DMS 273 treated with DMSO at 0.1 percent for 48 hours (cell line): ENCODE data around the gene TMEM150A.
"Not testable (repeated sequence)": the region's sequence is repeated elsewhere in the genome, so short reads cannot be mapped to it uniquely, and the experiment has no call there.

ENCODE experiments used
- DNase-seq: peaks from one replicate; lab custom pipeline; 2025; lab: John Stamatoyannopoulos, UW

The TMEM150A gene, protein sequence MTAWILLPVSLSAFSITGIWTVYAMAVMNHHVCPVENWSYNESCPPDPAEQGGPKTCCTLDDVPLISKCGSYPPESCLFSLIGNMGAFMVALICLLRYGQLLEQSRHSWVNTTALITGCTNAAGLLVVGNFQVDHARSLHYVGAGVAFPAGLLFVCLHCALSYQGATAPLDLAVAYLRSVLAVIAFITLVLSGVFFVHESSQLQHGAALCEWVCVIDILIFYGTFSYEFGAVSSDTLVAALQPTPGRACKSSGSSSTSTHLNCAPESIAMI

DNA sequence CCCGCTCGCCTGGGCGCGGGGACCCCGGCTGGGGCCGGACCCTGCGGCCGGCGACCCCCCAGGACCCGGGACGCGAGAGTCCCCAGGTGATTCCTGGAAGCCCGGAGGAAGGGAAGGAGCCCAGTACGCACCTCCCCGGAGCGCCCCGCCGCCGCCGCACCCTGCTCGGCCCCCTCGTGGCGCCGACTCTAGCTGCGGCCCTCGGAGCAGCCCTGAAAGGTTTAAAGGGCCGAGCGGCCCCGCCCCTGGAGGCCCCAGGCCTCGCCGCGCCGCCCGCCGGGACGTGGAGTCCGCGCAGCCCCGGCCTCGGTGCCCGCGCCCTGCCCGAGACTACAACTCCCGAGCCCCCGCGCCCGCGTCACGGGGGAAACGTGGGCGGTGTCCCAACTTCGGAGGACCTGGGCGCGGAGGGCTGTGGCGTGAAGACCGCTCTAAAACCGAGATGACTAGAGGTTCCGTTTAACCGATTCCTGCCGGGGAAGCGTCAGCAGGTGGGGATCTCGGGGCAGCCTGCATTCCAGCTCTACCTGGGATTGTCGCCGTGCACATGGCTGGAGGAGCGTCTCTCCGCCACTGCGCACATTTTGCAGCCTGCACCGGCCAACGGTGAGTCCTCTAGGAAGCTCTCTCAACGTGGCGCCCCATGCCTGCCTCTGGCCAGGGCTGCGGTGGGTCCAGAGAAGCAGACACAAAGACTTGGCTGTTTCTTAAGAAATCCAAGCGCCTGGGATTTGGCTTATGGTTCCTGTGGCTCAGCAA lies at the start of gene TMEM150A:
TSS of gene TMEM150A (minus strand) at position 223 of the 759 bp plus-strand sequence. CDS start 750 bp downstream, outside the sequence.
- peak; percentile 36 for DNase-seq

DNA sequence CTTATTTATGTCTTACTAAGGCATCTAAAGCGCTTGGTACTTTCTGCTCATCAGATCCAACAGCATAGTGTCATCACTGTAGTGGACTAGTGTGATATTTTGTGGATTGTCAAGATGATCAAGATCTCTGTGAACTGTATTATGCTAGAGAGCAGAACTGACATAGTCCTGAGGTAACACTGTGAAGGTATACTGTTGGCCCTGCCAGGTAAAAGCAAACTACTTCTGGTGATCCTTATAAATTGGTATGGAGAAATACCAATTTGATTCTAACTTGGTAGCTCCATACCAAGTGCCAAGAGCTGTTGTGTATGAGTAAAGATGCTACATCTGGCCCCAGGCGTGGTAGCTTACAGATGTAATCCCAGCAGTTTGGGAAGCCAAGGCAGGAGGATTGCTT lies 49.6 kb upstream of the TMEM150A start:
- DNase-seq, result no peak

DNA sequence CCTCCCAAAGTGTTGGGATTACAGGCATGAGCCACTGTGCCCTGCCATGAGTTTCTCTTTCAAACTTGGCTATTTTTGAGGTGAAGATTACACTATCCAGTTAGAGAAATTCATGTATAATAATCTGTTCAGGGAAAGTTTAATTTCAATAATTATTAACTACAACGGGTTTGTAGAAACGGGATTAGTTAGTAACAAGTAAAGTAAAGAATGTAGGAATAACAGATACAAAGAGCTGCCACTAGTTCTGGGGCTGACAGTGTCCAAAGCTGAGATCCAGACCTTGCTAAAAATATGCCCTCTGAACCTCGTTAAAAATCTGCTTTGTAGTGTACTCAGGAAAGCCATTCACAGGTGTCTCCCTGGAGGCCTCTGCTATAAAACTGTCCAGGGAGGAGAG lies 48.6 kb upstream of the TMEM150A start:
- DNase-seq, result no peak

DNA sequence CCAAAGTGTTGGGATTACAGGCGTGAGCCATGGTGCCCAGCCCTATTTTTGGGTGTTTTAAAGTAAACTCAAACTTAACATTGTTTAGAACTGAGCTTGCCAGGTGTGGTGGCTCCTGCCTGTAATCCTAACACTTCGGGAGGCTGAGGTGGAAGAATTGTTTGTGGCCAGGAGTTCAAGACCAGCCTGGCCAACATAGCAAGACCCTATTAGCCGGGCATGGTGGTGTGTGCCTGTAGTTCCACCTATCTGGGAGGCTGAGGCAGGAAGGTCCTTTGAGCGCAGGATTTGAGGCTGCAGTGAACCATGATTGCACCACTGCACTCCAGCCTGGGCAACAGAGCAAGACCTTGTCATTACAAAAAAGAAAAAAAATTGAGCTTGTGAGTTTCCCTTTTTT lies 48.0 kb upstream of the TMEM150A start:
- no peak for DNase-seq

DNA sequence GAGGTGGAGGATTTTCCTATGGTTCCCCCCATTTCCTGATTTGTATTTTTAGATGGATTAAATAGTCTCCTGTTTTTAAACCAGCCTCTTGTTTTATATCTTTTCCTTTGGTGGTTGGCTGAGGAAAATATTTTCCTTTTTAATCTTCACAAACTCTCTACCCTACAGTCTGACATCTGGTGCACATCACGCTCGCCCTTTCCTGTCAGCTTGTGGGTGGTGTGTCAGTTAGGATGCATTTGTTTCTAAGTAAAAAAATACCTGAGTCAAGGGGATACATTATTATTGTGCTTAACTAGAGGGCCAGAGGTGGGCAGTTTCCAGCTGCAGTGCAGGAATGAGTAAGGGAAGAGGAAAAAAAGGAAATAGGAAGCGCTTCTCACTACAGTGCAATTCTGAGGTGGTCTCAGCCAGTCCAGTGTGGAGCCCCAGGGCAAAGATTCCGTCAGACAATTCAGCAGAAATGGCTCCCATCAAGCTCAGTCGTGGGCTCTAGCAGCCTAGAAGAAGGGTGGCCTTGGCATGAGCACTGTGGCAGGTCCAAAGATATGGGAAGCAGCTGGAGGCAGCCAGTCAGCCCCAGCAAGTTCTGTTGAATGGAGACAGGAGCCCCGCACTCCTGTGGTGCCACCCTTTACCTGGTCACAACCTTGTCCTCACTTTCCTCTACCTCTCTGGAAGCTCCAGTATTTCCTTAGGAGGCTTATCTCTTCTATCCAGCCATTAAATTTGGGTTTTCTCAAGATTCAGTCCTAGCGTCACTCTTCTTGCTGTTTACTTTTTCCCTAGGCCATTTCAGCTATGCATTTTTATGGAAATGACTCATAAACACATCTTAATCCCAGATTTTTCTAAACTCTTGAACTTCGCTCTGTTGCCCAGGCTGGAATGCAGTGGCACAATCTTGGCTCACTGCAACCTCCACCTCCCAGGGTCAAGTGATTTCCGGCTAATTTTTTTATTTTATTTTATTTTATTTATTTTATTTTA lies 47.0 kb upstream of the TMEM150A start:
- DNase-seq, result no peak

DNA sequence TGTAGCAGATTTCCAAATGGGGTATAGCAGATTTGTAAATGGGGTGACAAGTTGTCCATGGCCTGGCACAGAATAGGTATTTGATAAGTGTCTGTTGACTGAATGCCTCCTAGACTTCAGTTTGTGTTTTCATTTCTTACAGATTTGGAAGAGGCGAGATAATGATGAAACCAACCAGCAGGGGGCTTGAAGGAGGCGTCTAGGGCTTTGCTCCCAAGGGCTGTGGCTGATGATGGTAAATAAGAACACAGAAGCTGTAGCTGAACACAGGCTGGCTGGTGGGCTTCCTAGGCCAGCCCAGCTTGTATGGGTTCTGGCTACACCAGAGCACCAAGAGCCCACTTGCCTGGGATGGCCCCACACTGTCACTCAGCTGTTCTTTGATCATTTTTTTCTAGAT lies 46.1 kb upstream of the TMEM150A start:
- DNase-seq, result no peak

DNA sequence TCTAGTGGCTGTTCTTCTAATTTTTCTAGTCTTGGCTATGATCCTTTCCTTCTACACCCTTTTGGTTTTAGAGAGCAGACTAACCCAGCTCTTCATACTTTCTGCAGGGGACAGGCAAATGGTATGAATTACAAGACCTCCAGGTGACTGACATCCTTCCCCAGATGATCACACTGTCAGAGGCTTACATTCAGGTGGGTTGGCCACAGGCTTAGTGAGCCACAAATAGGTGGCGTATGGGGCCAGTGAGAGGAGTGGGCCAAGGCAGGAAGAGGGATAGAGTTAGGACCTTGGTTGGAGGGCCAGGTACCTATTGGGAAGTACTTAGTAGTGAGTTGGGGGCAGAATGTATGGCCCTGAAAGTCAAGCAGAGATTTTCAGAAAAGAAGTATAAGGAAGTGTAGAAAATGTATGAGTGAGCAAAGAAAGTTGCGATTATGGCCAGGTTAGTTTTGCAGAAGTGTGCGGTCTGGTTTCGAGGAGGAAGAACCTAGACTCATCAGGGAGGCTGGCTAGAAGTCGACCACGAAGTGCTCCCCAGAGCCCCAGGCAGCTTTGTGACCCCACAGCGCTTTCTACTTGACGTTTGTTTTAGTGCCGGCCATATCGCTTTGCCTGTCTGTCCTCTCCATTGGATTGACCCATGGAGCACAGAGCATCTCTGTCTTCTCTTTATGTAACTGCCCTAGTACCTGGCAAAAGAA lies 45.5 kb upstream of the TMEM150A start:
- no peak for DNase-seq

DNA sequence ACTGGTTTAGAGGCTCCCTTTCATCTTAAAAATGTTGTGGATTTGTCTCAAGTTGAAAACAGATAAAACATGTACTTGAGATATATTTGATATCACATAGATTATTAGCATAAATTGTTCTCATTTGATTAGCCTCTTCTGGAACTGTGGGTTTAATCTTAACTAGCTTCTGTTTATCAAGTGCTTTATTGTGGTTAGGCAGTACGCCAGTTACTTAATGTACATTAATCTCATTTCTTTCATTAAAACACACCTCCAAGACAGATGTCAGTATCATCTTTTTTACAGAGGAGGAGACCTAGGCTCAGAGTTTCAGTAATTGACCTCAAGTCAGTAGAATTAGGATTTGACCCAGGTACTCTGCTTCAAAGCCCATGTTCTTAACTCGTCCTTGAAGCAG lies 43.7 kb upstream of the TMEM150A start:
- DNase-seq, result no peak

DNA sequence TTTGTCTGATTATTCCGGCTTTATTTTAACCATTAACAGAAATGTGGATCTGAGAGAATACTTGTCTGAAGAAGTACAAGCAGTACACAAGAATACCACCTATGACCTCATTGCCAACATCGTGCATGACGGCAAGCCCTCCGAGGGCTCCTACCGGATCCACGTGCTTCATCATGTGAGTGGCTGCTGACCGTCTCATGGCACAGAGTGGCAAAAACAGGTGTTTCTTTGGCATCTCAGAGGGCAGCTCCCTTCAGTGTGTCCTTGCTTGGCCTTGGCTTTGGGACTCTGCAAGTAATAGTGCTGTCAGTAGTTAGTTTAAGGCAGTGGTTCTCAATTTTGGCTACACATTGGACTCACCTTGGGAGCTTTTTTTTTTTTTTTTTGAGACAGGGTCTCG lies 42.4 kb upstream of the TMEM150A start:
- DNase-seq, result no peak

DNA sequence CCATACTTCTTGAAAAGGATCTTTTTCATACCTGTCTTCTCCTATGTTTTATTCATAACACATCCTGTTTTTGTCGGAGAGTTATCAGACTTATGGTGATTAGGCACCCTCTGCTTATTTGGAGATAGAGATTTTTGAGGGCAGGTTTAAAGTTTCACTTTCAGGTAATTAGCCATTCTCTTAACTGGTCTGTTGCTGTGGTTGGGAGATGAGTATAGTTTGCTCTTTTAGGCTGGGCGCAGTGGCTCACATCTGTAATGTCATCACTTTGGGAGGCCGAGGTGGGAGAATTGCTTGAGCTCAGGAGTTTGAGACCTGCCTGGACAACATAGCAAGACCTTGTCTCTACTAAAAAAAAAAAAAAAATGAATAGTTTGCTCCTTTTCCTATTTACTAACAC lies 40.2 kb upstream of the TMEM150A start:
- no peak for DNase-seq

DNA sequence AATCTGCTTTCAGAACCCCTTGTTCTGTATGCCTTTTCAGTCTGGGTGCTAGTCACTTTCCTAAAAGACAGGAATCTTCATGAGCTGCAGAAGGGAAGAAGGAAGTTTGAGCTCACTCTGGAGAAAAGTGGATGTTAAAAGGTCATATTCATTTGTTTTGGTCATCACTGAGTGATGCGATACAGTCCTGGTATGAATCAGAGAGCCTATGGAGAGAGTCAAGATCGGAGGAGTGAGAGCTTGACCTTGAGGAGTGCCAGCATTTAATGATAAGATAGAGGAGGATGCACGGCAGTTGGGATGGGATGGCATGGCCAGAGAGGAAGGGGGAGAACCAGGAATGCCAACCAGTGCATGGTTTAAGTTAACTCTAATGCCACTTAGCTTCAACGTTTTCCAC lies 33.1 kb upstream of the TMEM150A start:
- no peak for DNase-seq

DNA sequence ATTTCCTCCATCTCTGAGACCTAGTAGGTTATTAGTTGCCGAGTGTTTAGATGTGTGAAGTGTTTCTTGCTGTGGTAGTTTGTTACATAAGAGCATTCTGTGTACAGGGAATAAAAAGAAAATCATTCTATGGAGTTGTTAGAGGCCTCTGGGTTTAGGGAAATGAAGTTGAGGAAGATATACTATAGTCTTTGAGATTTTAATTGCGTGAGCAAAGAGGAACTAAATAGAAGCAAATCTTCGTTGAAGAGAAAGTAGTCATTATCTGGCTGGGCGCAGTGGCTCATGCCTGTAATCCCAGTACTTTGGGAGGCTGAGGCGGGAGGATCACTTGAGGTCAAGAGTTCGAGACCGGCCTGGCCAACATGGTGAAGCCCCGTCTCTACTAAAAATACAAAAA lies 32.5 kb upstream of the TMEM150A start:
- no peak for DNase-seq

DNA sequence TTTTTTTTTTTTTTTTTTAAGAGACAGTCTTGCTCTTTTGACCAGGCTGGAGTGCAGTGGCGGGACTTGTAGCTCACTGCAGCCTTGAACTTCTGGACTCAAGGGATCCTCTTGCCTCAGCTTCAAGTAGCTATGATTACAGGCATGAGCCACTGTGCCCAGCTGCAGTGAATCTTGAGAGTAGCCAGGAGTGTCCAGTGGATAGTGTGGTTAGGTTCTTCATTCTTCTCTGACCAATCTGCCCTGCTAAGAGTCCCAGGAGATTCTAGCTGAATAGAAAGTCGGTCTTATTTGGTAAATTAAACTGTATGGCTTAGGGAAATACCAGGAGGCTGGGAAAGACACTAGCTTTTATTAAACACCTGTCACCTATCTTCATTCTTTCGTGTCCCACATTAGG lies 28.8 kb upstream of the TMEM150A start:
- DNase-seq, result no peak

DNA sequence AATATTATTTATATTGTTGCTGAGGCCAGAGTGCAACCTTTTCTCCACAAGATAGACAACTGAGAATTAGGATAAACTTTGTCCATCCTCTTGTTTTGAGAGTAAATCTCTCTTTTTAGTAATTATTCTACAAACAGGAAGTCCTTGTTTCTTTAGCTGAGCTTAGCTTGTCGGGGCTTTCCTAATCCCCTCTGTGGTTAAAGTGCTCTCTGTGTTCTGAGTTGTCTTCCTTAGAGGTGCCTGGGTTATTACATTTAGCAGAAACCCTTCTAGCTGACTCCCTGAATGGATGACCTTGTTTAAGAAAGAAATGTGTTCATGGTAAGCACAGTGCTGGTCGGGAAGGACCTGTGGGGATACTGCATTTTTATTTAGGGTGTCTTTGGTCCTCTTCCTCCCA lies 26.2 kb upstream of the TMEM150A start:
- DNase-seq, result no peak

DNA sequence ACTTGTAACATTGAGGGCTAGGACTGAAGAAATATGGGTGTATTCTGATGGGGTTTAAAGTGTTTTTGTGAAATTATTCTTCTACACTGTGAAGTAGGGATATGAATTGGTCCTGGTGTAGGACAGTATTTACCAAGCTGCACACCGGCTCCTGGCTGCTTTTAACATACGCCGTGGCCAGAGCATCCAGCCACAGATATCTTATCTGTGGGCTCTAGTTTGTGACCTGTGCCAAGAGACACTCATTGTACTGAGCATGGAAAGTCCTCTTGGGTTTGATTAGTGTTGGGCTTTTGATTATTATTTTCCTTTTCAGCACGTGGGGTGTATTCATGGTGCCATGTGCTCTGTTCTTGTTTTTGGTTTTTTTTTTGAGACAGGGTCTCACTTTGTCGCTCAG lies 21.5 kb upstream of the TMEM150A start:
- DNase-seq, result no peak

DNA sequence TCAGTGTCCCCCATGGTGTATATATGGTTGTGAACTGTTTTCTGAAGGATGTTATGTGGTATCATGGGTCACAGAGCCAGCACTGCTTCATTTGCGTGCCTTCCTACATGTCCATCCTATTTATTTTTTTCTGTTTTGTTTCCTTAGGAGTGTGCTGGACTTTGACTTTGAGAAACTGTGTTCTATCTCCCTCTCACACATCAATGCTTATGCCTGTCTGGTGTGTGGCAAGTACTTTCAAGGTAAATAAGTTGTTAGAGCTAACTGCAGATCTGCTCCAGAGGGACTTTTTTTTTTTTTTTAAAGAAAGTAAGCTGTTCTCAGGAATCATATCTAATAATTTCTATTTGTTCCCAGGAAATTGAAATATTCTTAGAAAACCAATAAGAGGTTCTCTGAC lies 18.8 kb upstream of the TMEM150A start:
- DNase-seq, result no peak

DNA sequence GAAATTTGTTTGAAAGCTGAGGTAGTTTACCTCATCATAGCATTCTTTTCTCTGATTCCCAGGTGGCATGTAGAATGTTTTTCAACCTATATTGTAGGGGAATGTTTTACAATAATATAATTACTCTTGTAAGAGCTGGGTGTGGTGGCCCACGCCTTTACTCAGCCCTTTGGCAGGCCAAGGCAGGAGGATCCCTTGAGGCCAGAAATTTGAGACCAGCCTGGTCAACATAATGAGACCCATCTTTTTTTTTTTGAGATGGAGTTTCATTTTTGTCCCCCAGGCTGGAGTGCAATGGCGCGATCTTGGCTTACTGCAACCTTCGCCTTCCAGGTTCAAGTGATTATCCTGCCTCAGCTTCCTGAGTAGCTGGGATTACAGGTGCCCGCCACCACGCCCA lies 17.1 kb upstream of the TMEM150A start:
- no peak for DNase-seq

DNA sequence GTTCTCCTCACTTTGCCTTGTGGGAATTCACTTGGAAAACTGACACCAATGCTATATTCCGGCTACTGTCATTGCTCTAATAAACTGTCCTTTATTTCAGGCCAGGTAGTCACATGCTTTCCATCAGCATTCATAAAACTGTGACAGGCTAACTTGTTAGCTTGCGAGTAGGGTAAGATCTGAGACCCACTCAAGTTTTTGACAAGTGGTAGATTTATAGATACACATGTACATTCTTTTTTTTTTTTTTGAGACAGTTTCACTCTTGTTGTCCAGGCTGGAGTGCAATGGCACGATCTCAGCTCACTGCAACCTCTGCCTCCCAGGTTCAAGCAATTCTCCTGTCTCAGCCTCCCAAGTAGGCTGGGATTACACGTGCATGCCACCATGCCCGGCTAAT lies 15.2 kb upstream of the TMEM150A start:
- not testable (repeated sequence) for DNase-seq

DNA sequence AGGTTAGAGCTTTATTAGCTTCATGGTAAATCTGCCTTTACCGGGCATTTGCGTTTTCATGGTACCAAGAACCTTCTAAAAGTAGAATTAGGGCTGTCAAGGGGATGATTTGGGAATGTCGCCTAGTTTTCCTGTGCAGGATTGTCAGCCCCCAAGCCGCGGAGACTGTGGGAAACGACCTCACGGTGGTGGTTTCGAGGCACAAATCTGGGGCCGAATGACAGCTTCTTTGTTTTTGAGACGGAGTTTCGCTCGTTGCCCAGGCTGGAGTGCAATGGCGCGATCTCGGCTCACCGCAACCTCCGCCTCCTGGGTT lies 12.9 kb upstream of the TMEM150A start:
- no peak for DNase-seq

DNA sequence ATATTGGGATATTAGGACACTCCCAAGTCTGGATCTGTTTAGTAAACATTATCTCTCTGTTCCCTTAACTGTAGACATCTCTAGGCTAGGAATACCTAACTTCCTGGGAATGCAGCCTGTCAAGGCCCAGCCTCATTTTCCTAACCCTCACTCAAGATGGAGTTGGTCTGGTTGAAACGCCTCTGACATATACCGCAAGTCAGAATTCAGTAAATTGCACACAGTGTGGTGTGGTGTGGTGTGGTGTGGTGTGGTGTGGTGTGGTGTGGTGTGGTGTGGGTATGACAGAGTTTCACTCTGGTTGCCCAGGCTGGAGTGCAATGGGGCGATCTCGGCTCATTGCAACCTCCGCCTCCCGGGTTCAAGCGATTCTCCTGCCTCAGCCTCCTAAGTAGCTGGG lies 12.3 kb upstream of the TMEM150A start:
- not testable (repeated sequence) for DNase-seq

DNA sequence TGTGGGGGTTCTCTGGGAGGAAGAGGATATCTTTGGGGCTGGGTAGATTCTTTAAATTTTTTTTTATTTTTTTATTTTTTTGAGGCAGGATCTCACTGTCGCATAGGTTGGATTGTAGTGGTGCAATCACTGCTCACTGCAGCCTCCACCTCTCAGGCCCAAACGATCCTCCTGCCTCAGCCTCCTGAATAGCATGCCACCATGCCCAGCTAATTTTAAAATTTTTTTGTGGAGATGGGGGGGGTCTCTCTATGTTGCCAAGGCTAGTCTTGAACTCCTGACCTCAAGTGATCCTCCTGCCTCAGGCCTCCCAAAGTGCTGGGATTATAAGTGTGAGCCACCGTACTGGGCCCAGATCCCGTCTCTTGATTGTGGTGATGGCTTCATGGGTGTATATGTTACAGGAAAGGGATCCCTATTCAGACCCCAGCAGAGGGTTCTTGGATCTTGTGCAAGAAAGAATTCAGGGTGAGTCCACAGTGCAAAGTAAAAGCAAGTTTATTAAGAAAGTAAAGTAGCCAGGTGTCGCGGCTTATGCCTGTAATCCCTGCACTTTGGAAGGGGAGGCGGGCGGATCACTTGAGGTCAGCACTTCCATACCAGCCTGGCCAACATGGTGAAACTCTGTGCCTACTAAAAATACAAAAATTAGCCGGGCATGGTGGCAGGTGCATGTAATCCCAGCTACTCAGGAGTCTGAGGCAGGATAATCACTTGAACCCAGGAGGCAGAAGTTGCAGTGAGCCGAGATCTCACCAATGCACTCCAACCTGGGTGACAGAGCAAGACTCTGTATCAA lies 11.4 kb upstream of the TMEM150A start:
- DNase-seq, result no peak
